Effector CD8-positive, alpha-beta T cell (primary cell): ENCODE measurements around the gene PRR27.
"Not testable (repeated sequence)": the region's sequence is repeated elsewhere in the genome, so short reads cannot be mapped to it uniquely, and the experiment has no call there.

Experiments
- DNase-seq: peaks from one replicate; lab custom pipeline; 2025; lab: John Stamatoyannopoulos, UW

Gene PRR27

GRCh38 chr4:70197842-70198241 is 43.8 kb downstream of the PRR27 start:
- no peak for DNase-seq

- no peak for DNase-seq
Measured at GRCh38 chr4:70203601-70204000, 49.6 kb downstream of the PRR27 start.

- not testable (repeated sequence) for DNase-seq
Measured at GRCh38 chr4:70212752-70213151, 58.7 kb downstream of the PRR27 start.
